Central memory CD4-positive, alpha-beta T cell (primary cell): ENCODE measurements around the gene SLC9A3.

Experiments used
- DNase-seq: peaks from one replicate; pipeline ENCODE4 v3.0.0; 2022

SLC9A3 gene

GRCh38 chr5:427415-428087 is 96.7 kb downstream of the SLC9A3 start:
- DNase-seq: no peak

GRCh38 chr5:426392-426976 is 97.8 kb downstream of the SLC9A3 start:
- no peak for DNase-seq

GRCh38 chr5:425714-426113 is 98.5 kb downstream of the SLC9A3 start:
- no peak for DNase-seq

GRCh38 chr5:424301-425110 is 99.7 kb downstream of the SLC9A3 start:
- no peak for DNase-seq

GRCh38 chr5:423626-424261 is 100.5 kb downstream of the SLC9A3 start:
- no peak for DNase-seq

GRCh38 chr5:423233-423565 is 101.0 kb downstream of the SLC9A3 start:
- no peak for DNase-seq

- DNase-seq: no peak
These were observed 101.7 kb downstream of the SLC9A3 start for GRCh38 chr5:422323-423232.

- no peak for DNase-seq
These were observed 102.3 kb downstream of the SLC9A3 start for GRCh38 chr5:421901-422300.

- DNase-seq: no peak
These were observed 102.9 kb downstream of the SLC9A3 start for GRCh38 chr5:421287-421880.

GRCh38 chr5:420632-421286 is 103.5 kb downstream of the SLC9A3 start:
- DNase-seq: no peak
